Glutamatergic neuron (in vitro differentiated cells): ENCODE results near the gene NISCH. TPM values are rescaled to one million over a fixed set of nuclear protein-coding genes. Genes with fewer than 3 reads are reported as not detected.

Experiments used
- DNase-seq: peaks from one replicate; pipeline ENCODE4 v3.0.0; 2022
- H3K27ac Mint-ChIP-seq: one replicate; pipeline ENCODE4 v1.8.0; 2020; ENCODE audit warnings: mild to moderate bottlenecking, mixed read lengths, inconsistent platforms; ENCODE audit not compliant: unreplicated experiment
- H3K27me3 Mint-ChIP-seq: one replicate; pipeline ENCODE4 v1.8.0; 2020; ENCODE audit warnings: mild to moderate bottlenecking, moderate library complexity, mixed read lengths, inconsistent platforms; ENCODE audit not compliant: unreplicated experiment
- H3K36me3 Mint-ChIP-seq: one replicate; pipeline ENCODE4 v1.8.0; 2020; ENCODE audit warnings: mild to moderate bottlenecking, mixed read lengths, inconsistent platforms; ENCODE audit not compliant: unreplicated experiment
- H3K4me1 Mint-ChIP-seq: one replicate; pipeline ENCODE4 v1.8.0; 2020; ENCODE audit warnings: mild to moderate bottlenecking, low read depth, mixed read lengths, inconsistent platforms; ENCODE audit not compliant: unreplicated experiment
- H3K4me3 Mint-ChIP-seq: one replicate; pipeline ENCODE4 v1.8.0; 2020; ENCODE audit warnings: mild to moderate bottlenecking, mixed read lengths, inconsistent platforms; ENCODE audit not compliant: unreplicated experiment
- H3K9me3 Mint-ChIP-seq: one replicate; pipeline ENCODE4 v1.8.0; 2020; ENCODE audit warnings: mild to moderate bottlenecking, moderate library complexity, mixed read lengths, inconsistent platforms; ENCODE audit not compliant: unreplicated experiment
- CTCF ChIP-seq: fragments of 200-600 bp; sonication (generic); IDR thresholded peaks from one replicate; pipeline ENCODE4 v1.5.0; 2021; ENCODE audit not compliant: partially characterized antibody, unreplicated experiment
- total RNA-seq: library from RNA; stranded (reverse); fragmentation: NEBNext Ultra II Directional; extraction: Animal tissue kit (Norgen Biotek cat#: 25700); gene quantifications from one replicate; pipeline ENCODE4 v1.2.1, GENCODE V29; 2021; ENCODE audit not compliant: unreplicated experiment

NISCH gene
- total RNA-seq, 1 donor from 2014 or later = 280 TPM

GRCh38 chr3:52431459-52432223, 23.8 kb upstream of the NISCH start:
- Mint-ChIP-seq H3K4me1 (peaks cover 20% of the 10 kb centered on the region), H3K4me3 (no peak overlapping the region), H3K9me3 (no peaks in the 10 kb centered on the region), H3K36me3 (no peaks in the 10 kb centered on the region), H3K27ac (no peak overlapping the region), H3K27me3 (peaks cover 3% of the 10 kb centered on the region)
- no peak for TF ChIP-seq CTCF
- DNase-seq = no peak

GRCh38 chr3:52432225-52432624, 23.2 kb upstream of the NISCH start:
- H3K27me3 Mint-ChIP-seq = peaks cover 3% of the 10 kb centered on the region
- no peak for DNase-seq
- TF ChIP-seq CTCF = no peak
- no peaks in the 10 kb centered on the region for H3K9me3 Mint-ChIP-seq
- no peaks in the 10 kb centered on the region for H3K36me3 Mint-ChIP-seq
- no peak overlapping the region for H3K4me3 Mint-ChIP-seq
- H3K4me1 Mint-ChIP-seq = peaks cover 20% of the 10 kb centered on the region
- H3K27ac Mint-ChIP-seq = no peak overlapping the region

- no peak overlapping the region for H3K27ac Mint-ChIP-seq
- peaks cover 20% of the 10 kb centered on the region for H3K4me1 Mint-ChIP-seq
- H3K9me3 Mint-ChIP-seq = no peaks in the 10 kb centered on the region
- no peaks in the 10 kb centered on the region for H3K36me3 Mint-ChIP-seq
- DNase-seq = no peak
- TF ChIP-seq CTCF = no peak
- H3K4me3 Mint-ChIP-seq = no peak overlapping the region
- H3K27me3 Mint-ChIP-seq = peaks cover 3% of the 10 kb centered on the region
Measured at GRCh38 chr3:52432691-52433141, 22.7 kb upstream of the NISCH start.

- Mint-ChIP-seq H3K4me3 (peak overlapping the region; percentile 44), H3K36me3 (no peaks in the 10 kb centered on the region), H3K27me3 (peaks cover 3% of the 10 kb centered on the region), H3K4me1 (peaks cover 20% of the 10 kb centered on the region), H3K9me3 (no peaks in the 10 kb centered on the region), H3K27ac (peak overlapping the region; percentile 36)
- no peak for DNase-seq
- TF ChIP-seq CTCF = no peak
Measured at GRCh38 chr3:52433328-52433995, 21.9 kb upstream of the NISCH start.

GRCh38 chr3:52433996-52434479, 21.4 kb upstream of the NISCH start:
- H3K4me1 Mint-ChIP-seq = peaks cover 20% of the 10 kb centered on the region
- DNase-seq = no peak

More at GRCh38 chr3:52433996-52434479, 21.4 kb upstream of the NISCH start:
- Mint-ChIP-seq H3K9me3 (no peaks in the 10 kb centered on the region), H3K4me3 (peak overlapping the region; percentile 44), H3K27ac (peak overlapping the region; percentile 36), H3K36me3 (no peaks in the 10 kb centered on the region), H3K27me3 (peaks cover 3% of the 10 kb centered on the region)
- no peak for TF ChIP-seq CTCF
